Measurements from ENCODE around the gene ATP5PO.
"Not testable (repeated sequence)": the region's sequence is repeated elsewhere in the genome, so short reads cannot be mapped to it uniquely, and the experiment has no call there.

Gene ATP5PO

DNA sequence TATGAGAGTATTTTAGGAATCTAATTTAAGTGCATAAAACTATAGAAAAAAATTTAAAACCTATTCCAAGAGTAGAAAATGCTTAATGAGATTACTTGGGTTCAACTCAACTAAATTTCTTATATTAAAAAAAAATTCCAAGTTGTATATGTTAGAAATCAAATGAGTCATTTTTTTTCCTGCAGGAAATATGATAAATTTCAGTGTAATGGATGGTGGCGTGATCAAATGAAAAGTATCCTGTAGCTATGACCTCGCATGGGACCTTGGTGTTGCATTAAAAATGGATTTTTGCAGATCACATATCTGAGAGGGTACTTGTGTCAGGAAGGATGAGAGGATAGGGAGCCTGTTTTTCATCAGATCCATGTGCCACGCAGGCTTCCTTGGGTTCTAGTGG lies 17.9 kb downstream of the ATP5PO start:
- DNase-seq = no peak

DNA sequence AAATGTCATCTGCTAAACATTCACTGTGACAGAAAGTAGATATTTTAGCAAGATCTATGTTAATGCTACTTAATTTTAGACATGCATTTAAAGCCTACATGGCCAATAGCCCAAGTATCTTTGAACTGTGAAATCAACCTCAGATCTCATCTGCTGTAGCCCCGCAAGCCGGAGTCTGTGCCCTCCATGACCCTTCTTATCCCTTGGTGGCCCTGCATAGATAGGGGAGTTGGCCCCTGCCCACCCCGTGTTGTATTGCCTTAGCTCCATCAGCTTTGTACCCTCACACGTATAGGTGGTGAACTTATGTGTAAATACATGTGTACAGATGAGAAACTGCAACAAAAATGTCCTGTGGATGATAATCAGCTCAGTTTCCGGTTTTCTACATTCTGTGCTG lies 18.5 kb downstream of the ATP5PO start:
- DNase-seq = no peak

DNA sequence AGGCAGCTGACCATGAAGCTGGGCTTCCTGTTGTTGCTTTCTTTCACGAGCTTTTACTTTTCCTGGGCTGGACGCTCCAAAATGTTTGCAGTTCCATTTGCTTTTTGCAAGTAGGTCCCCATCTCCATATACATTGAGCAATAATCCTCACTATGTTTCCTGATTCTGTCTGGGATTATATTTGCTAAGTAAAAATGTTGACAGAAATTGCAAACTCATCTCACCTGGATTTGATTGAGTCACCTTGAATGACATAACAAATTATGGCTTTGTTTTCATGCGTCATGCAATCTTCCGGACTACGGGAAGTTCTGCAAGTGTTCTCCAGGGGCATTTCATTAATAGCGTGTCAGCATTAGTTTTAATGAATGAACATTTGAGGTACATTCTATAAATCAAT lies 18.9 kb downstream of the ATP5PO start:
- DNase-seq = no peak

DNA sequence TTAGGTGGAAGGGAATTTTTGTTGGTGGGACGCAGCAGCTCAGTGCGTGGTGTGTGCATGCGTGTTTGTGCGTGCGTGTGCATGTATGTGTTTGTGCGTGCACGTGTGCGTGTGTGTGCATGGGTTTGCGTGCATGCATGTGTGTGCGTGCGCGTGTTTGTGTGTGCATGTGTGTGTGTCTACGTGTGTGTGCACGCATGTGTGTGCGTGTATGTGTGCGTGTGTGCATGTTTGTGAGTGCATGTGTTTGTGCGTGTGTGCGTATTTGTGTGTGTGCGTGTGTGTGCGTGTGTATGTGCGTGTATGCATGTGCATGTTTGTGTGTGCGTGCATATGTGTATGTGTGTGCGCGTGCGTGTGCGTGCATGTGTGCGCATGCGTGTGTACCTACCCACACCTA lies 20.2 kb downstream of the ATP5PO start:
- DNase-seq = no peak

DNA sequence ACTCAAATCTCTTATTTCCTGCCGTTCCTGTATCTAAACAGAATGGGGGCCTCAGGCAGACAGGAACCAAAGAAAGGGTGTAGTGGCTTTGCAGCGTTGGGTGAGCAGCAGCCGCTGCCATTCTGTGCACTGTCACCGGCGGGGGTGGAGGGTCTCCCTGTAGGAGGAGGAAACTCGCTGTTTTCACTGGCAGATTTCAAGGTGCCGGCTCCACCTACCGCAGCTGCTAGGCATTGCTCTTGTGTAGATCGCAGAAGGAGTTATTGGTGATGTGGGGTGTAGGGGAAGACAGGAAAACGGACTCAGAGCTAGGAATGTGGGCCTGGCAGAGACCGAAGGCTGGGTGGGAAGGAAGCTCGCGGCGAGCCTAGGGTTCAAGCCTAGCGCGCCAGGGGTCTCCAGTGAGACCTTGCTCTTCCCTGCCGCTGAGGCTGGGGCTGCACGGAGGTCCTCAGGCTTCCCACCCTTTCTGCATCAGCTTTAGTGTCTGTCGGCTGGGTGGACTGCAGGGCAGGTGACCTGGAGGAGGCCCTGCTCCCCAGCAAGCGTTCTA lies 20.8 kb downstream of the ATP5PO start:
- peak; percentile 59 to 65 for DNase-seq

DNA sequence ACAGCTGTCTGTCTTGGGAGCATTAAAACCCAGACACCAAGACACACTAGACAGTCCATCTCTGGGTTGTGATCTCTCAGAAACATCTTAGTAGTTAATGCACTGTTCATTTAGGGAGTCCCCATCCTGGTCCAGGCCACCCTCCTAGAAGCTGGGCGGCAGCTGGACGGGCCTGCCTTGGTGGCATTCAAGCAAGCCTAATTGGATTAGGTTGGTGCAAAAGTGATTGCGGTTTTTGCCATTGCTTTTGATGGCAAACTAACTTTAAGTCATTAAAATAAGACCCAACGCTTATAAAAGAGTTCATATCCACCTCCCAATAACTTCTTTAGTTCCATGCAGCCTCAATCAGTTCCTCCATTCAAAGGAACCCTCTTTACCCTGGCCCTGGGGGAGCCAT lies 21.7 kb downstream of the ATP5PO start:
- no peak for DNase-seq

DNA sequence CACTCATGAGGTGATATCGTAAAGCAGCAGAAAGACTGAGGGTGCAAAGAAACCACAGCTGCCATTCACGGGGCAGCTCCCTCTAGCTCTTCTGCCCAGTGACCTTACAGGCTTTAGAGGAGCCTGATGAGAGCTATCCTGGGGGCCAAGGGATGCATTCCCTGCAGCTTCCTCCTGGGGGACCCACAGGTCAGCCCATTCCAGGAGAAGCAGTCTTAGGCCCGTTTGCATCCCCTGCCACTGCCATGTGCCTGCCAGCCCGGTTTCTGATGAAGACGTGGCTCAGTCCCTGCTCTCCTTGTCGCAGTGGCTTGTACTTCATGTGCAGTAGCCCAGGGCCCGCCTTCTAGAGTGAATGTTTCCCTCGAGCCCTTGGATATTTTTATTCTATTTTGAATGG lies 22.8 kb downstream of the ATP5PO start:
- no peak for DNase-seq

DNA sequence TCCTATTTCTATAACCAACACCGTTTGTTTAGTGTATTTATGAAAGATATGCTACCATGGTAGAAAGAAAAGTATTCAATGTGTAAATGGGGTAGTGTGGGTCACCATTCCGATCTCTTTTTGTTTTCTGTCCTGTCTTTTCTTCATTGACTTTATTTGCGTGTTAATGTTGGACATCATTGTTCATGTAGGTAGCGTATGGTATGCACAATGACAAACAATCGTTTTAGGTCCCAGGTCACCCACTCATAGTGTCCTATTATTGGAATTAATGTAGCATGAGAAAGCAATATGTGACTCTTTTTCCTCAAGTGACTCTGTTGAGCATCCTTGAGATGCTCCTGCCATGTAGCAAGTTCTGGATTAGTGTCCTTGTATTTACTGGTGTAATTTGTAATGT lies 25.4 kb downstream of the ATP5PO start:
- DNase-seq = no peak

DNA sequence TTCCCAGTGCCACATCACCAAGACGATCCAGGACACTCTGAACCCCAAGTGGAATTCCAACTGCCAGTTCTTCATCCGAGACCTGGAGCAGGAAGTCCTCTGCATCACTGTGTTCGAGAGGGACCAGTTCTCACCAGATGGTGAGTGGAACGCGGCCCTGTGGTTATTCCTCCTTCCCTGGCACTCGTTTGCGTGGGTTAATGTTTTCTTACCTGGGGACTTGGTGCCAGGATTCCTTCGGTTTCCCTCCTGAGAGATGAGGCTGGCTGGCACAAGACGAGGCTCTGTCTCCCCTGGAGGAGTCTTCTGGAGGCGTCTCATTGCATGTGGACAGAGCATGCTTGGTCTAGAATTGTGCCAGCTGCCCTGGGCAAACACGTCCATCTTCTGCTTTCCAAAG lies 29.3 kb downstream of the ATP5PO start:
- no peak for DNase-seq

DNA sequence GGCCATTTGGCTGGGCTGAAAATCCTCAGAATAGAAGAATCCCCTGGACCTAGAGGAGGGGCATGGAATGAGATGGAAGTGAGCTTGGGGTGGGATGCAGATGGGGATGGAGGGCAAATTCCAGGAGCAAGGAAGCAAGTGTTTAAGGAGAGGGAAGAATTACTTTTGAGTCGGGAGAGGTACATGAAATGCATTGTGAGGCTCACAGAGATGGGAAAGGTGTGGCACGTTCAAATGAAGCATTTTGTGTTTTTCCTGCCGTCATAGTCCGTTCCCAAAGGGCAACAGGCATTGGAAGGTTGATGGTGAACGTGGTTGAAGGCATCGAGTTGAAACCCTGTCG lies 30.5 kb downstream of the ATP5PO start:
- no peak for DNase-seq

DNA sequence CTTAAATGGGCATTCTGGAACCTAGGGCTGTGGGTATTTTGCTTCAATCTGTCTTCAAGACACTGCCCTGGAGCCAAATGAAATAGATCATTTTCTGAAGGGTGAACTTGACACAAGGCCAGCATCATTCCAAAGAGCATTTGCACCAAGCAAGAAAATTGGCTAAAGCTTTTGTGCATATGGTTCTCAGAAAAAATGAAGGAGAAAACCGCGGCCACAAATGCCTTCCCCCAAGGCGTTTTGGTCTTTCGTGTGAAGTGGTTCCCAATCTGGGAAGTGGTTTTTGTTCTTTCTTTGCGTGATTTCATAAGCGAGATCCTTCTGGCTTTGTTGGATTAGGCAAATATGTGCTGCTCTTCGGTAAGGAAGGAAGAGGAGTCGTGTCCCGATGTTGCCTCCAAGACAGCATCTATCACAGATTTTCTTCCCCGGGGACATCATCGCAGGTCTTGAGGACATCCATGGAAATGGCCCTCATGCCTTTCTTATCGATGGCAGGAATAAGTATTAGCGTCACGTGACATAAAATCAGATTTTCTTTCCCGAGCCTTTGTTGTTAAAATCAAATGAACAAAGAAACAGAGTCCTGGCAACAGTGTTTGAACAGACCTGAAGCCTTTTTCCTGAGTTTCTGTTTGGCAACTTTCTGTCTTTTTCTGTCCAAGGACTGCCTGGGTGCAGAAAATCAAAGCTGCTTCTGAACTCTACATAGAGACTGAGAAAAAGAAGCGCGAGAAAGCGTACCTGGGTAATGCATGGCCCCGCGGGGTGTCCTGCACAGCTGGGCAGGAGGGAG lies 31.0 kb downstream of the ATP5PO start:
- no peak for DNase-seq

DNA sequence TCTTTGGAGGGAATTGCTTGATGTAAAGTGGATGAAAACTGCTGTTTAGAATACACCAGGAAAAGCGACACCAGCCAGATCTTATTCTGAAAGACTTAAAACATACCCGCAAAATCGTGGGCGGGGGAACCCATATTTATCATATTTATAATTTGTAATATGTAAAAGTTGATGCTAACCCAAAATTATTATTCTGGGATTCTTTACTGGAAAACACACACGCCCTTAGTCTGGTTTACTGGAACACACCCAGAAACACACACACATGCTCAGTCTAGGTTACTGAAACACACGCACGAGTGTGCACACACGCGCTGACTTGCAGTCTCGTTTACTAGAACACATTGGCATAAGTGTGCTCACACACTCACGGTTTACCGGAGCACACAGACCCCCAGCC lies 32.5 kb downstream of the ATP5PO start:
- no peak for DNase-seq

DNA sequence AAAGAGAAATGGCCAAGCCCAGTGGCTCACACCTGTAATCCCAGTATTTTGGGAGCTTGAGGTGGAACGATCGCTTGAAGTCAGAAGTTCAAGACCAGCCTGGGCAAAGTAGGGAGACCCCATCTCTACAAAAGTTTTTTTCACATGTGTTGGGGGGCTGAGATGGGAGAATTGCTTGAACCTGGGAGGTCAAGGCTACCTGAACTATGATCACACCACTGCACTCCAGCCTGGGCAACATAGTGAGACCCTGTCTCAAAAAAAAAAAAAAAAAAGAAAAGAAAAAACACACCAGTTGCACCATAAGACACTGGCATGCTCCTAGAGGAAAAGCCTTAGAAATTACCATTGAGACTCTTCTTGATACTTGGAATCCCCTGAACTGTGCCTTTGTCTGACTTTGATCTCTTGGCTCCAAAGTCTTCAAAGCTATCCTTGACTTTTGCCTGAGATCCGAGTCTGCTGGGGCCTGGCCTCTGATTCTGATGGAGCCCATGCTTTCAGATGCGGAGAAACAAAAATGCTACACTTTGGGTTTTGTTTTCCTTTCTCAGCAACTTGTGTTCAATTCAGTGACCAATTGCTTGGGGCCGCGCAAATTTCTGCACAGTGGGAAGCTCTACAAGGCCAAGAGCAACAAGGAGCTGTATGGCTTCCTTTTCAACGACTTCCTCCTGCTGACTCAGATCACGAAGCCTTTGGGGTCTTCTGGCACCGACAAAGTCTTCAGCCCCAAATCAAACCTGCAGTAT lies 33.7 kb downstream of the ATP5PO start:
- DNase-seq = no peak

DNA sequence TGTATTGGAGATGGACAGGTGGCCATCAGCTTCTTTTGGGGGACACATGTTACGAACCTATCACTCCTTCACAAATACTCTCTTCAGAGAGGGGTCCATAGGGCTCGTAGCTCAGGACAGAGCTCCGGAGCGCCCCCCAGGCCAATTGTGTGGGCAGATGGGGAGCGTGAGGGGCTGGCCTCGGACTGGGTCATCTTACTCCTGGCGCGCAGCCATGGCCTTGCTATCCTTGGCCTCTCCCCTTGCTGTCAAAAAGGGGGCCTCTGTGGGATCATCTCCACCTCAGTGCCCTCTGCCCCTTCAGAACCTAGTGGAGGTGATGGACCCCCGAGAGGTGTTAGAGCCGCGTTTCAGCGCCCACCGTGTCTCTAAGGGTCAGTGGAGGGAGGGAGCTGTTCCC lies 35.0 kb downstream of the ATP5PO start:
- DNase-seq = no peak

DNA sequence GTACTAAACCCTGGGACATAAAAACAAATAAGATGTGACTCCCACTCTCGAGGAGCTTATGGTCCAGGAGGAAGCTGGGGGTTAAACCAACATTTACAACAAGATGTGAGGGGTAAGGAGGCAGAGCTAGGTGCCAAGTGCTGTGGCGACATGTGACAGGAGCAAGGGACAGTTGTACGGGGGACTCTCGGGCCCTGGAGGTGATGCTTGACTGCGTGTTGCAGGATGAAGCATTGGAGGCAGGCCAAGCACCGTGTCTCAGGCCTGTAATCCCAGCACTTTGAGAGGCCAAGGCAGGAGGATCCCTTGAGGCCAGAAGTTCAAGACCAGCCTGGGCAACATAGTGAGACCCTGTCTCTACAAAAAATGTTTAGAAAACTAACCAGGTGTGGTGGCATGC lies 36.8 kb downstream of the ATP5PO start:
- DNase-seq = no peak

DNA sequence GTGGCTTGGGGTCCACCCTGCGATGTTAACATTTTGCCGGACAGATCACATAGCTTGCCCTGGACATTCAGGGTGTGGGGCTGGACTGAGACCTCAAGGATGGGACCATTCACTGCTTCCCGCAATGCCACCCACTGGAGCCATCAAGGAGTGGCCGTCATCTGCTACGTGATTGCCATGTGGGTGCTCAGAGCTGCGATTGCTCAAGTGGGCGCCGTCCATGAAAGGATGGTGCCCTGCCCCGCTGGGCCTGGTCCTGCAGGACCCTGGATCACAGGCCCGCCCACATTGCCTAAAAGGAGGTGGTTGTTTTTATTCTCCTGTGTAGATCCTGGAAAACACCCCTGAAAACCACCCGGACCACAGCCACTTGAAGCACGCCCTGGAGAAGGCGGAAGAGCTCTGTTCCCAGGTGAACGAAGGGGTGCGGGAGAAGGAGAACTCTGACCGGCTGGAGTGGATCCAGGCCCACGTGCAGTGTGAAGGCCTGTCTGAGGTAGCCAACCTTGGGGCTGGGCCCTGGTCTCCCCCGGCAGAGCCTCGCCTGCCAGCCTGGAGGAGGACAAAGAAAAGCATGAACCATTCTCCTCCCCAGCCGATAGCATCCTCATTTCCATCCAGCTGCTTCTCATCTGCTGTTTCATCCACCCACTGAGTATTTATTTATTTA lies 40.4 kb downstream of the ATP5PO start:
- no peak for DNase-seq

DNA sequence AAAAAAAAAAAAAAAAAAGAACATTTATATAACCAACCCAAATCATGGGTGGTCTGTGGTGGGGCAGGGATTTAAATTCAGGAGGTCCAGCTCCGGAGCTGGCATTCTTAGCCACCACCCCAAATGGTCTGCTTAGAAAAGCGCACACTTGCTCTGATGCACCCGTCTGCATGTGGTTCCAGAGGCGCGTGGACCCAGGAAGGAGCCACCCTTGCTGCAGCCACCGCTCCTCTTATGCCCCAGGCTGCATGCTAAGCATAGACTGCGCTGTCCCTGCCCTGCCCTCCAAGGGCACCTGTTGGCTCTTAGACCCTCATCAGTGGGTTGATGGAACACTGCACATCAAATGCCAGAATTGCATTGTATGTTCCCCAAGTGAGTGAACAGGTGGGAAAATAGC lies 41.4 kb downstream of the ATP5PO start:
- DNase-seq = no peak

DNA sequence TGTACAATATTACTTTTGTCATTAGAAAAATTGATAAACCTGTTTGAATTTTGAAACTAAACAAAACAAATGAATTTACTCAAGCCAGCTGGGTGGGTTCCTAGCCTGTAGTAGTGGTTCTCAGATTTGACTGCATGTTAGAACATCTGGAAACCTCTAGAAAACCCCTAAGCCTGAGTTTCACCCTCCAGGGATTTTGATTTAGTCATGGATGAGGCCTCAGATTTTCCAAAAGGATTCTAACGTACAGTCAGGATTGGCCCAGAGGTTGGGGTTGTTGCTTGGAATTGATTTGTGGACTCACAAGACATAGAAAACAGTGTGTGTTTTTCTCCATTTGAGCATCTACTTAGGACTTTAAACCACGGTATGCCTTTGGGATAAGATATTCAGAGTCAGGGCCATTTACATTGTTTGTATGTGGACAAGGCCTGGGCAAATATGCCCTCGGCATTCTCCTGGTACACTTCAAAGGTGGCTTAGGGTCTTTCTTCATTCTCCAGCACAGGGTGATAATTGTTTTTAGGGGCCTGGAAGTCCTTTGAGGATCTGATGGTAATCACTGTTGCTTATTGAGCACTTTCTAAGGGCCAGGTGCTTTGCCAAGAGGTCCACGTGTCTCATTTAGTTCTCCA lies 42.6 kb downstream of the ATP5PO start:
- no peak for DNase-seq

DNA sequence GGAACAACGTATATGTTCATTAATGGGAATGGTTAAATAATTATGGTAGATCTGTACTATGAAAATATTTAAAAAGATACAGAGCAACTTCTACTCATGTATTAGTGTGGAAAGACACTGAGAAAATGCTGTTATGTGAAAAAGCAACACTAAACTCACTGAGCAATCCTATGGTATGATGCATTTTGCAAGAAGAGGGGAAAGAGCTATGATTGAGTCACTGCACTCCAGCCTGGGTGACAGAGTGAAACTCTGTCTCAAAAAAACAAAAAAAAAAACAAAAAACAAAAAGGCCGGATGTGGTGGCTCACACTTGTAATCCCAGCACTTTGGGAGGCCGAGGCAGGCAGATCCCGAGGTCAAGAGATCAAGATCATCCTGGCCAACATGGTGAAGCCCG lies 44.4 kb downstream of the ATP5PO start:
- no peak for DNase-seq

DNA sequence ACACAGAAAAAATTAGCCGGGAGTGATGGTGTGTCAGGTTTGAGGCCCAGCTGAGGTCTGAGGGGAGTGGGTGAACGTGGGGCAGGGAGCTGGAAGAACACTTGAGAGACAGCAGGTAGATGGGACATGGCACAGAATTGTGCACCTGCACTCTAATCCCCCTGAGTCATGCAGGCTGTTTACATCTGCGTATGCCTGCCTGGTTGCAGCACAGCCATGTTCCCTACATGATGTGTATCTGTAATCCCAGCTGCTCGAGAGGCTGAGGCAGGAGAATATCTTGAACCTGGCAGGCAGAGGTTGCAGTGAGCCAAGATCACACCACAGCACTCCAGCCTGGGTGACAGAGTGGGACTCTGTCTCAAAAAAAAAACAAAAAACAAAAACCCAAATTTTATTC lies 44.8 kb downstream of the ATP5PO start:
- no peak for DNase-seq

DNA sequence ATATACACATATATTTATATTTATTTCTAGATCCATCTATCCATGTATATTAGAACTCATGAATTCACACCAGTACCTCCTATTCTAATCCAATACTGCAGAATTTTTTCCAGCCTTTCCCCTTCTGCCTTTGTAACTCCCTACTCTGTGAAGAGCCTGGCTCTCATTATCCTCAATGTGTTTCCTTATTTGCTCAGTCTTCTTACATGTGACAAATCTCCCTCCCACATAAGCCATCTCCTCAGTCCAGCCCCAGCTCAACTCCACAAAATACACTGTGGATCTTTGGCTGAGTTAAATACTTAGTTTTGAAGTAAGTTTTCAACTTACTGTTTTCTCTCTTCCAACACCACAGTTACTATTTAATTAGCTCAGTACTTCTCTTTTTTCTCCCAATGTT lies 45.7 kb downstream of the ATP5PO start:
- DNase-seq = no peak

DNA sequence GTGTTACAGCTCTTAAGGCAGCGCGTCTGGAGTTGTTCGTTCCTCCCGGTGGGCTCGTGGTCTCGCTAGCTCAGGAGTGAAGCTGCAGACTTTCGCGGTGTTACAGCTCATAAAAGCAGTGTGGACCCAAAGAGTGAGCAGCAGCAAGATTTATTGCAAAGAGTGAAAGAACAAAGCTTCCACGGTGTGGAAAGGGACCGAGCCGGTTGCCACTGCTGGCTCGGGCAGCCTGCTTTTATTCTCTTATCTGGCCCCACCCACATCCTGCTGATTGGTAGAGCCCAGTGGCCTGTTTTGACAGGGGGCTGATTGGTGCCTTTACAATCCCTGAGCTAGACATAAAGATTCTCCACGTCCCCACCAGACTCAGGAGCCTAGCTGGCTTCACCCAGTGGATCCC lies 47.7 kb downstream of the ATP5PO start:
- DNase-seq = not testable (repeated sequence)

DNA sequence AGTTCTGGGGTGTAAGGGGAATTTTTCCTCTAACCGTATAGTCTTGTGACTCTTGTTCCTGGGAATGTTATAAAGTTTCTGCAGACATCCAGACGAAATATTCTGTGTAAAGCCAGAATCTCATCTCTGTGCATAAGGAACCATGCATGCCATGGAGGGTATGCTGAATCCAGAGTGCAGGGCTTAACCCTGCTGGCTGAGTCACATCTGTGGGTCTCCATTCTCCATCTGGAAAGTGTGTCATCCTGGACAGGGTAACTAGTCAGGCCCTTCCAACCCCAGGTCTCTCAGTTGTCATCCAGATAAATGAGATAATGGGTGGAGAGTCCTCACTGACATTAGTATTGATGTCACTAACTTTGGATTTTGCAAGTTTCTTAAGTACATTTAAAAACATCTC lies 48.8 kb downstream of the ATP5PO start:
- no peak for DNase-seq
